Retinal pigment epithelial cell (primary cell): ENCODE data around the gene MTCH2.
"Not testable (repeated sequence)": the region's sequence is repeated elsewhere in the genome, so short reads cannot be mapped to it uniquely, and the experiment has no call there.

Experiments
- DNase-seq: peaks from one replicate; pipeline ENCODE4 v3.0.0-alpha.2; 2010; ENCODE audit warnings: low read depth
- H3K4me3 ChIP-seq: 2 replicates; pipeline ENCODE4 v1.5.1; 2011; ENCODE audit warnings: mild to moderate bottlenecking, low read length, control low read depth, moderate library complexity
- CTCF ChIP-seq: conservative IDR thresholded peaks from 2 replicates; pipeline ENCODE4 v1.5.1; 2011; ENCODE audit warnings: low read depth, low read length, control low read depth, inconsistent platforms

MTCH2 gene

GRCh38 chr11:47675851-47676250, 33.5 kb upstream of the MTCH2 start:
- TF ChIP-seq CTCF: no peak
- no peak for DNase-seq
- H3K4me3 ChIP-seq: no peak overlapping the region

GRCh38 chr11:47672283-47672730, 29.9 kb upstream of the MTCH2 start:
- no peak for DNase-seq
- no peak for TF ChIP-seq CTCF
- no peak overlapping the region for H3K4me3 ChIP-seq

GRCh38 chr11:47669856-47670255, 27.5 kb upstream of the MTCH2 start:
- TF ChIP-seq CTCF: no peak
- no peak overlapping the region for H3K4me3 ChIP-seq
- no peak for DNase-seq

GRCh38 chr11:47668665-47669064, 26.3 kb upstream of the MTCH2 start:
- DNase-seq: no peak
- no peak overlapping the region for H3K4me3 ChIP-seq
- TF ChIP-seq CTCF: no peak

GRCh38 chr11:47667555-47667954, 25.2 kb upstream of the MTCH2 start:
- TF ChIP-seq CTCF: no peak
- no peak overlapping the region for H3K4me3 ChIP-seq
- no peak for DNase-seq

- TF ChIP-seq CTCF: no peak
Measured at GRCh38 chr11:47667135-47667534, 24.8 kb upstream of the MTCH2 start.

GRCh38 chr11:47664936-47665335, 22.6 kb upstream of the MTCH2 start:
- not testable (repeated sequence) for DNase-seq

More at GRCh38 chr11:47667135-47667534, 24.8 kb upstream of the MTCH2 start:
- no peak for DNase-seq
- H3K4me3 ChIP-seq: no peak overlapping the region

GRCh38 chr11:47661245-47661644, 18.9 kb upstream of the MTCH2 start:
- no peak overlapping the region for H3K4me3 ChIP-seq
- TF ChIP-seq CTCF: no peak
- DNase-seq: no peak

More at GRCh38 chr11:47664936-47665335, 22.6 kb upstream of the MTCH2 start:
- H3K4me3 ChIP-seq: not testable (repeated sequence)
